HG03064 (cell line): Measurements from ENCODE around the gene ADGRB2.

ENCODE experiments used
- ATAC-seq: cut with Tn5 transposase; IDR thresholded peaks from one replicate; pipeline ENCODE4 v1.9.1; 2021; ENCODE audit warnings: low read depth; ENCODE audit not compliant: unreplicated experiment

Gene ADGRB2

GRCh38 chr1:31687601-31688000 lies 76.5 kb downstream of the ADGRB2 start:
- ATAC-seq: no peak

- no peak for ATAC-seq
These were observed 78.3 kb downstream of the ADGRB2 start for GRCh38 chr1:31685795-31686194.

GRCh38 chr1:31683997-31684396 lies 80.1 kb downstream of the ADGRB2 start:
- ATAC-seq: no peak

DNA sequence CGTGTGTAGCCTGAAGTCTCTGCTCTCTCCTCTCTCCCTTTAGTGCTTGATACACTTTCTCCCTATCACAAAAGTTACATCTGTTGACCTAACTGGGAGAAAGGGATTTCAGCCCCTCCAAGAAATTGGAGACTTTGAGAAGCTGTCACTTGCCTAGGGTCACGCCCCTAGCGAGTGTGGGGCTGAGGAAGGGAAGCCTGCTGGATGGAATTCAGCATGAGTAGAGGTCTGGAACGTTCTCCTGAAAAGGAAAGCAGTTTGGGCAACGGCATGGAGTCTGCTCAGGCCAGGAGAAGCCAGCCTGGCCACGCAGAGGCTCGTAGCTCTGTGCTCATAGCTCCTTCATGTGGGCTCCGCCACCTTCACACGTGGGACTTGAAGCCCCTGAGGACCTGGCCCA lies 82.7 kb downstream of the ADGRB2 start:
- no peak for ATAC-seq

- ATAC-seq: no peak
These were observed 84.4 kb downstream of the ADGRB2 start for GRCh38 chr1:31679676-31680230.

GRCh38 chr1:31679091-31679490 lies 85.0 kb downstream of the ADGRB2 start:
- no peak for ATAC-seq

- ATAC-seq: no peak
These were observed 85.5 kb downstream of the ADGRB2 start for GRCh38 chr1:31678681-31679080.

DNA sequence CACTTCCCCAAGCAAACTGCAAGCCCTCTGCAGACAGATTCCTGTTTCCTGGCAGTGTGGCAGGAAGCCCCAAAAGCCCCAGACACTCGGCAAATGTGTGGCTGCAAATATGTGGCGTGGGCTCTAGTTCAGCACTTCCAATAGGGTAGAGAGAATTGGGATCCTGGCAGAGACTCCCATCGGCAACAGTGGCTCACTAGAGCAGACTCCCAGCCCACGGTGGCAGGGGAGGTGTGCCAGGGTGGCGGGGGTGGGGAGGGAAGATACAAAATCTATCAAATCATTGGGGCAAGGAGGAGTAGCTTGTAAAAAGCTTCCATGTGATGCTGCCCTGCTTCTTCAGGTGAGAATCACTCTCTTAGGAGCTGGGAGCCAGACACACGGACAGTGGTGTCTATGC lies 86.2 kb downstream of the ADGRB2 start:
- ATAC-seq: no peak

GRCh38 chr1:31677401-31677800 lies 86.7 kb downstream of the ADGRB2 start:
- no peak for ATAC-seq
